ENCODE data around the gene NUDT7. TPM values are rescaled to one million over a fixed set of nuclear protein-coding genes. Genes with fewer than 3 reads are reported as not detected.

NUDT7 gene
- total RNA-seq, 4 donors from 2014 or later, result 7.3 to 17.2 (median 11.1) TPM

GRCh38 chr16:77767826-77768225, 45.5 kb downstream of the NUDT7 start:
- TF ChIP-seq CTCF (IDR thresholded peaks at IDR 0.05) (no peak), EP300 (IDR thresholded peaks at IDR 0.05) (no peak), POLR2AphosphoS5 (IDR thresholded peaks at IDR 0.05) (no peak), POLR2A (IDR thresholded peaks at IDR 0.05) (no peak)
- 67 to 81% methylated on average over 3 of the region's 3 CpGs for WGBS, 2 donors (ENCODE audit: low coverage in 1 of 2)
- H3K9me3 ChIP-seq, result no peaks in the 10 kb centered on the region
- no peaks in the 10 kb centered on the region for H3K36me3 ChIP-seq
- ATAC-seq, result no peak
- no peak overlapping the region for H3K27ac ChIP-seq
- no peaks in the 10 kb centered on the region for H3K27me3 ChIP-seq
- no peak overlapping the region for H3K4me3 ChIP-seq
- peaks cover 0 to 9% (median 4%) of the 10 kb centered on the region in 3 donors for H3K4me1 ChIP-seq

DNA sequence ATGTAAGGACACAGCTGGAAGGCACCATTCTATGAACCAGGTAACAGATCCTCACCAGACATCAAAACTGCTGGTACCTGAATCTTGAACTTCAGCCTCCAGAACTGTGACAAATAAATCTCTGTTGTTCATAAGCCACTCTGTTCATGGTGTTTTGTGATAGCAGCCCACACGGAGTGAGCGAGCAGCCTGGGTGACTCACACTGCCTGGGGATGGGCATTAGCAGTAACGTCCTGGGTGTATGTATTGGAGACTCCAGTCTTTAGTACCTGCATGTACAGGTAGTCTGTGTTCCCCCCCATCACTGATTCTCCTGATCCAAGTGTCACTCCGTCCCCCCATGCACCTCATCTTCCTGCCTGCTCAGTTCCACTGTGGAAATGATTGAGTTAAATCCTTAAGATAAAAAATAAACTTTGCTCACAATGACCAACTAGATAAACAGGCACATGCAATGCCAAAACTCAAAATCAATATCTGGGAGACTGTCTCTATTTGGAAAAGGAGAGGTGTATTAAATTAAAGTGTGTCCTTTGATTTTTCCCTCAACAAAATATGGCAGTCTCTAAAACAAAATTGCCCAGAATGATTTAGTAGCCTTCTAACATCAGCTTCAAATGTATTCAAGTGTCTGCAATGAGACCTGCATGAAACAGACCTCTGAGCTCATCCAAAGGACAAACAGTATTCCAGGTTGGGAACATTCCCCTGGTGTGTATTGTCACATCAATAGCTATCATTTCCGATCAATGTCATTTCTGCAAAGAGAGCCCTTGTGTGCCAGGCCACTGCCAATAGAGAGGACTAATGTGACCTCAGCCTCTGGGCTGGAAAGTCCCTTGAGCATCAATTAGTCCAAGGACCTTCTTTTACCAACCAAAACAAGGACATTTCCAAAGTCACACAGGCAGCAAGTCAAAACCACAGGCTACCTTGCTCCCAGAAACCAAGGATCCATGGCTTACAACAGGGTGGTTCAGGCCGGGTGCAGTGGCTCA, 53.9 kb downstream of the NUDT7 start:
- ATAC-seq, result no peak
- no peak overlapping the region for H3K27ac ChIP-seq
- TF ChIP-seq POLR2A (IDR thresholded peaks at IDR 0.05) (no peak), CTCF (IDR thresholded peaks at IDR 0.05) (no peak), EP300 (IDR thresholded peaks at IDR 0.05) (no peak), POLR2AphosphoS5 (IDR thresholded peaks at IDR 0.05) (no peak)
- H3K9me3 ChIP-seq, result no peaks in the 10 kb centered on the region
- H3K4me1 ChIP-seq, result no peaks in the 10 kb centered on the region
- no peaks in the 10 kb centered on the region for H3K36me3 ChIP-seq
- 79% methylated on average over 2 to 5 of the region's 6 CpGs for WGBS, 2 donors (ENCODE audit: low coverage in 1 of 2)
- peaks cover 16% of the 10 kb centered on the region for H3K27me3 ChIP-seq
- no peak overlapping the region for H3K4me3 ChIP-seq

DNA sequence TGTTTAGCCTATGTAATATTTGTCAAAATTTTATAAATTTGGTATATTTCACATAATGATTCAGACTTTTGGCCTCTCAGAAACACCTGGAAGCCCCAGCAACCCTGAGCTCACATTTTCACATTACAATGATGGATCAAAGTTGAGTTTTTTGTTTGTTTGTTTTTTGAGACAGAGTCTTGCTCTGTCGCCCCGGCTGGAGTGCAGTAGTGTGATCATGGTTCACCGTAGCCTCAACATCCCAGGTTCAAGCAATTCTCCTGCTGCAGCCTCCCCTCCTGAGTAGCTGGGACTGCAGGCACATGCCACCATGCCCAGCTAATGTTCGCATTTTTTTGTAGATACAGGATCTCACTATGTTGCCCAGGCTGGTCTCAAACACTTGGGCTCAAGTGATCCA, 55.4 kb downstream of the NUDT7 start:
- H3K36me3 ChIP-seq, result no peaks in the 10 kb centered on the region
- 86 to 89% methylated on average over 4 of the region's 4 CpGs for WGBS, 2 donors (ENCODE audit: low coverage in 1 of 2)
- peaks cover 19% of the 10 kb centered on the region for H3K27me3 ChIP-seq
- H3K9me3 ChIP-seq, result no peaks in the 10 kb centered on the region
- ATAC-seq, result no peak
- H3K4me3 ChIP-seq, result no peak overlapping the region
- TF ChIP-seq CTCF (IDR thresholded peaks at IDR 0.05) (no peak), POLR2AphosphoS5 (IDR thresholded peaks at IDR 0.05) (no peak), EP300 (IDR thresholded peaks at IDR 0.05) (no peak), POLR2A (IDR thresholded peaks at IDR 0.05) (no peak)
- no peaks in the 10 kb centered on the region for H3K4me1 ChIP-seq
- H3K27ac ChIP-seq, result no peak overlapping the region

GRCh38 chr16:77780378-77780837, 58.1 kb downstream of the NUDT7 start:
- Histone ChIP-seq H3K4me1 (no peaks in the 10 kb centered on the region), H3K27me3 (peaks cover 23% of the 10 kb centered on the region), H3K36me3 (no peaks in the 10 kb centered on the region), H3K4me3 (no peak overlapping the region), H3K9me3 (no peaks in the 10 kb centered on the region), H3K27ac (no peak overlapping the region)
- 15 to 27% methylated on average over 2 to 4 of the region's 9 CpGs for WGBS, 2 donors (ENCODE audit: low coverage in 1 of 2)
- TF ChIP-seq POLR2A (IDR thresholded peaks at IDR 0.05) (no peak), EP300 (IDR thresholded peaks at IDR 0.05) (no peak), CTCF (IDR thresholded peaks at IDR 0.05) (no peak), POLR2AphosphoS5 (IDR thresholded peaks at IDR 0.05) (no peak)
- ATAC-seq, result no peak

DNA sequence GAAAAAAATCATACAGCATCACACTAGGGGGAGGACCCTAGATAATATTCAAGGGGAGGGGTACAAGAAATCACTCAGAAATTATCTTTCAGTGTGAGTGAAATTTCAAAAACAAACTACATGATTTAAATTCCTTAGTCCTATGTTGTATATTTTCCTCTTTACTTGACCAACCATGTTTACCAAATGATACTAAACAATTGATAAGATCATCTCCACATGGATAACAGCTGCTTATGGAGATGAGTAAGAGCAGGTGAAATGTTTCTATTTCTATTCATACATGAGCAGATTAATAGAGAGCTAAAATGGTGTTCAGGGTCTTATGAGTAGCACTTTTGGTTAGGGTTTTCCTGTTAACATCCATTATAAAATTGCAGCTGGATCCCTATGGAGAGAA, 58.8 kb downstream of the NUDT7 start:
- H3K4me1 ChIP-seq, result no peaks in the 10 kb centered on the region
- no peak overlapping the region for H3K4me3 ChIP-seq
- no peaks in the 10 kb centered on the region for H3K9me3 ChIP-seq
- peaks cover 25% of the 10 kb centered on the region for H3K27me3 ChIP-seq
- no peak for ATAC-seq
- H3K27ac ChIP-seq, result no peak overlapping the region
- H3K36me3 ChIP-seq, result no peaks in the 10 kb centered on the region
- no peak for TF ChIP-seq POLR2A (IDR thresholded peaks at IDR 0.05)
- no peak for TF ChIP-seq POLR2AphosphoS5 (IDR thresholded peaks at IDR 0.05)
- no peak for TF ChIP-seq EP300 (IDR thresholded peaks at IDR 0.05)
- TF ChIP-seq CTCF (IDR thresholded peaks at IDR 0.05), result no peak

Measured in gastroesophageal sphincter (tissue), 4 donors.